Left cardiac atrium (tissue), 4 donors: ENCODE data around the gene SPG7. TPM values are rescaled to one million over a fixed set of nuclear protein-coding genes. Genes with fewer than 3 reads are reported as not detected.

ENCODE experiments used
- ATAC-seq, 2 donors: fragments of 200-7000 bp; cut with Tn5 transposase; one replicate each; pipeline ENCODE4 v1.9.1; 2020; ENCODE audit warnings: mild to moderate bottlenecking in 2 of 2, moderate library complexity in 2 of 2
- DNase-seq: peaks from one replicate; pipeline ENCODE4 v3.0.0-alpha.2; 2020
- intact Hi-C, 2 donors: fragments of 100-400 bp; cut with DNase I; formaldehyde crosslinking; loops; one replicate each; pipeline versions ENCODE4 v1.14.1 to v1.15.1; 2022 to 2023
- total RNA-seq, 2 donors: library from RNA; stranded (reverse); fragmentation: NEBNext Ultra II Directional; extraction: Animal tissue kit (Norgen Biotek cat#: 25700); gene quantifications; one replicate each; pipeline ENCODE4 v1.2.1, GENCODE V29; 2021
- donor health status: DM: no; HTN: yes; CAD: no.
- donor health status: DM: no; HTN: yes; CAD: no; lungs with severe emphysema.
- donor health status: DM: yes; HTN: yes; CAD: no.
- donor health status: Dilated cardiomyopathy.

Gene SPG7
- total RNA-seq, 2 donors from 2014 or later: 78.5 to 99.5 TPM

DNA sequence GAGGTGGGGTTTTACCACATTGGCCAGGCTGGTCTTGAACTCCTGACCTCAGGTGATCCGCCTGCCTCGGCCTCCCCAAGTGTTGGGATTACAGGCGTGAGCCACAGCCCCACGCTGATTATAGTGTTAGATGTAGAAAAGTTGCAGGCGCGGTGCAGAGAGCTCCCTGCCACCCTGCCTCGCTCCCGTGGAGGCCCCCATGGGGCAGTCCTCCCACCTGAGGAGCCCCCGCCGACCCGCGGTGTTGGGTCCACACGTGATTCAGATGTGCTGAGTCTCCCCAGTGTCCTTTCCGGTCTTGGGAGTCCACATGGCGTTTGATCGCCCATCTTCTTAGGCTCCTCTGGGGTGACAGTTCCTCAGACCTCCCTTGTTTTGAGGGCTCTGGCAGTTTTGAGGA lies 47.1 kb downstream of the SPG7 start:
- no peak for DNase-seq
- no peak for ATAC-seq
- intact Hi-C loops: loop anchor here (5.0 kb wide), 1 partner anchor 223 kb away; no protein-coding TSS in a partner anchor

DNA sequence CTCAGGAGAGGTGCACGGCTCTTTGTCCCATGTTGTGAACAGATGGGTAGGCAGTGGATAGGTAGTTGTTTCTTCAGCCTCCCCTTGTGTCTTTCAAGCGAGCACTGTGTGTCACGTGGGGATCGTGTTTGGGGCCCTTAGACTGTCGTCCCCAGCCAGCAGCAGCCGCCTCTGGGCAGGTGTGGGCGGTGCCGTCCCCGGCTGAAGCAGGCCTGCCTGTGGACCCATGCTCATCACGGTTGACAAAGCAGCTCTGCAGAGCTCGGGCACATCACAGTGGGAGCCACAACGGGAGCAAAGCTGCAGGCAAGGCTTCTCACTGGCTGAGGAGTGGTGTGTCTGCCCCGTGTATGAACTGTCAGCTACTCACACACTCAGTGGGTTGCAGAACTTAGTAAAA lies 47.6 kb downstream of the SPG7 start:
- ATAC-seq (no peak), DNase-seq (no peak)
- intact Hi-C loops: loop anchor here (5.0 kb wide), 1 partner anchor 223 kb away; no protein-coding TSS in a partner anchor

DNA sequence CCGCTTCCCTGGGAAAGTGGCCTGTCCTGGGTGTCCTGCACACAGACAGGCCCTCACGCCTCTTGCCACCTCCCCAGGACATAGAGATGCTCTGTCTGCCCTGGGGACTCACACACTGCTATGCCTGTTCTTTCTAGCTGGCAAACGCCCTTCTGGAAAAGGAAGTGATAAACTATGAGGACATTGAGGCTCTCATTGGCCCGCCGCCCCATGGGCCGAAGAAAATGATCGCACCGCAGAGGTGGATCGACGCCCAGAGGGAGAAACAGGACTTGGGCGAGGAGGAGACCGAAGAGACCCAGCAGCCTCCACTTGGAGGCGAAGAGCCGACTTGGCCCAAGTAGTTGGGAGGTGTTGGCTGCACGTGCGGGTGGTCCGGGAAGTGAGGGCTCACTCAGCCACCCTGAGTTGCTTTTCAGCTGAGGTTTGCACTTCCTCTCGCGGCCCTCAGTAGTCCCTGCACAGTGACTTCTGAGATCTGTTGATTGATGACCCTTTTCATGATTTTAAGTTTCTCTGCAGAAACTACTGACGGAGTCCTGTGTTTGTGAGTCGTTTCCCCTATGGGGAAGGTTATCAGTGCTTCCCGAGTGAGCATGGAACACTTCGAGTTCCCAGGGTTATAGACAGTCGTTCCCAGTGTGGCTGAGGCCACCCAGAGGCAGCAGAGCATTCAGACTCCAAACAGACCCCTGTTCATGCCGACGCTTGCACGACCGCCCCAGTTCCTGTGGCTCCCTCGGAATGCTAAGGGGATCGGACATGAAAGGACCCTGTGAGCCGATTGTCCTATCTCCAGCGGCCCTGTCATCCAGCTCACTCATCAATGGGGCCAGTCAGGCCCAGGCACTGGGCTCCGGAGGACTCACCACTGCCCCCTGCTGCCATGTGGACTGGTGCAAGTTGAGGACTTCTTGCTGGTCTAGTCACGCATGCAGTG lies 48.8 kb downstream of the SPG7 start:
- peak in 1 of 2 donors; percentile 34 for ATAC-seq
- peak; percentile 89 for DNase-seq
- intact Hi-C loops: loop anchor here (5.0 kb wide), 1 partner anchor 225 kb away; no protein-coding TSS in a partner anchor

DNA sequence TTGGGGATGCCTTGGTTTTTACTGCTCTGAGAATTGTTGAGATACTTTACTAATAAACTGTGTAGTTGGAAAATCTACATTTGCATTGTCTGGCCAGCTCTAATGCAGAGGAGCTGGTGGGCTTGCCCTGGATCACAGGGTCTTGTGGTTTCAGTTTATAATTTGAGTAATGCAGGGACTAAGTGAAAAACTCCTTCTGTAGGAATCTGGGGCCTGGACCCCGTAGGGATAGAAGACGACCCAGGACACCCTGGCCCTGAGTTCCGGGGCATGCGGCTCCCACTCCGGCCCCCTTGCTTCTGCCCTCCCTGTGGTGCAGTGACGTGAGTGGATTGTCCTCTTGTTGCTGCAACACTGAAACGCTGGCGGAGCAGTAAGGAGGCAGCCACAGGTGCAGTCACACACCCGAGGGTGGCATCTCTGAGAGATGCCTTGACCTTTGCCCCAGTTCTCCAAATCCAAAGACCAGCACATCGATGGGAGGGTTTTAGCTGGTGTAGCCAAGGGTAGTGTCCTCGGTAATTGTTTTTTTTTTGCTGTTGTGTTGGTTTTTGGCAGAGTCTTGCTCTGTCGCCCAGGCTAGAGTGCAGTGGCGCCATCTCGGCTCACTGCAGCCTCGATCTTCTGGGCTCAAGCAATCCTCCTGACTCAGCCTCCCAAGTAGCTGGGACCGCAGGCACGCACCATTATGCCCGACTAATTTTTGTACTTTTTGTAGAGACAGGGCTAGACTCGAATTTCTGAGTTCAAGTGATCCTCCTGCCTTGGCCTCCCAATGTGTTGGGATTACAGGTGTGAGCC lies 49.7 kb downstream of the SPG7 start:
- DNase-seq (no peak), ATAC-seq (no peak)
- intact Hi-C loops: loop anchor here (5.0 kb wide), 1 partner anchor 226 kb away; no protein-coding TSS in a partner anchor

GRCh38 chr16:89560378-89561141 lies 52.4 kb downstream of the SPG7 start, which contains the start of gene RPL13:
TSS of gene RPL13 (plus strand) at chr16:89560682. CDS start at chr16:89560960, 278 bp downstream.
- ATAC-seq (peak; percentile 94 to 97), DNase-seq (peak; percentile 96)
- intact Hi-C loops: no loop called here

GRCh38 chr16:89561142-89561883 lies 53.1 kb downstream of the SPG7 start:
- ATAC-seq: no peak
- intact Hi-C loops: no loop called here

GRCh38 chr16:89561884-89562599 lies 53.8 kb downstream of the SPG7 start:
- intact Hi-C loops: no loop called here
- no peak for ATAC-seq
- no peak for DNase-seq

More at GRCh38 chr16:89561142-89561883, 53.1 kb downstream of the SPG7 start:
- no peak for DNase-seq

DNA sequence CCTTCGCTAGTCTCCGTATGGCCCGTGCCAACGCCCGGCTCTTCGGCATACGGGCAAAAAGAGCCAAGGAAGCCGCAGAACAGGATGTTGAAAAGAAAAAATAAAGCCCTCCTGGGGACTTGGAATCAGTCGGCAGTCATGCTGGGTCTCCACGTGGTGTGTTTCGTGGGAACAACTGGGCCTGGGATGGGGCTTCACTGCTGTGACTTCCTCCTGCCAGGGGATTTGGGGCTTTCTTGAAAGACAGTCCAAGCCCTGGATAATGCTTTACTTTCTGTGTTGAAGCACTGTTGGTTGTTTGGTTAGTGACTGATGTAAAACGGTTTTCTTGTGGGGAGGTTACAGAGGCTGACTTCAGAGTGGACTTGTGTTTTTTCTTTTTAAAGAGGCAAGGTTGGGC lies 54.7 kb downstream of the SPG7 start:
- intact Hi-C loops: no loop called here
- no peak for ATAC-seq

DNA sequence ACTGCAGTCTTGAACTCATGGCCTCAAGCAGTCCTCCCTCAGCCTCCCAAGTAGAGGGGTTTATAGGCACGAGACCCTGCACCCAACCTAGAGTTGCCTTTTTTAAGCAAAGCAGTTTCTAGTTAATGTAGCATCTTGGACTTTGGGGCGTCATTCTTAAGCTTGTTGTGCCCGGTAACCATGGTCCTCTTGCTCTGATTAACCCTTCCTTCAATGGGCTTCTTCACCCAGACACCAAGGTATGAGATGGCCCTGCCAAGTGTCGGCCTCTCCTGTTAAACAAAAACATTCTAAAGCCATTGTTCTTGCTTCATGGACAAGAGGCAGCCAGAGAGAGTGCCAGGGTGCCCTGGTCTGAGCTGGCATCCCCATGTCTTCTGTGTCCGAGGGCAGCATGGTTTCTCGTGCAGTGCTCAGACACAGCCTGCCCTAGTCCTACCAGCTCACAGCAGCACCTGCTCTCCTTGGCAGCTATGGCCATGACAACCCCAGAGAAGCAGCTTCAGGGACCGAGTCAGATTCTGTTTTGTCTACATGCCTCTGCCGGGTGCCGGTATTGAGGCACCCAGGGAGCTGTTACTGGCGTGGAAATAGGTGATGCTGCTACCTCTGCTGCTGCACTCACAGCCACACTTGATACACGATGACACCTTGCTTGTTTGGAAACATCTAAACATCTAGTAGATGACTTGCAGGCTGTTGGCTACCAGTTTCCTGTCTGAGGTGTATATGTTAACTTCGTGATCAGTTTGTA lies 55.6 kb downstream of the SPG7 start:
- intact Hi-C loops: no loop called here
- ATAC-seq (no peak), DNase-seq (no peak)

More for the DNA sequence above, 54.7 kb downstream of the SPG7 start:
- no peak for DNase-seq

GRCh38 chr16:89564476-89565255 lies 56.5 kb downstream of the SPG7 start:
- DNase-seq (no peak), ATAC-seq (no peak)
- intact Hi-C loops: no loop called here

GRCh38 chr16:89565256-89565505 lies 57.0 kb downstream of the SPG7 start:
- DNase-seq: no peak
- no peak for ATAC-seq
- intact Hi-C loops: no loop called here

- DNase-seq (peak; percentile 57), ATAC-seq (peak; percentile 29 to 47)
- intact Hi-C loops: no loop called here
Observed at GRCh38 chr16:89565506-89566372, 57.5 kb downstream of the SPG7 start.

- no peak for DNase-seq
- no peak for ATAC-seq
- intact Hi-C loops: no loop called here
Observed at GRCh38 chr16:89567656-89568594, 59.7 kb downstream of the SPG7 start.
